Activated B cell treated with CpG ODN at 0.5 μM for 24 hours (primary cell): ENCODE measurements around the gene ATP8A2. TPM values are rescaled to one million over a fixed set of nuclear protein-coding genes. Genes with fewer than 3 reads are reported as not detected.

ENCODE experiments used
- ATAC-seq: fragments of 200-7000 bp; cut with Tn5 transposase; one replicate; pipeline ENCODE4 v1.10.0; 2021; ENCODE audit warnings: low read depth, mild to moderate bottlenecking, moderate library complexity
- CTCF ChIA-PET: fragments of 350-600 bp; sonication (Branson Sonifier 250); formaldehyde crosslinking; loops from one replicate; lab custom pipeline; 2021; ENCODE audit warnings: antibody characterized with exemption; lab: Charles Lee
- POLR2A ChIA-PET: fragments of 350-600 bp; sonication (Branson Sonifier 250); formaldehyde crosslinking; loops from one replicate; lab custom pipeline; 2021; ENCODE audit warnings: antibody characterized with exemption; lab: Charles Lee
- DNase-seq: peaks from one replicate; pipeline ENCODE4 v3.0.0; 2022
- H3K27ac Mint-ChIP-seq: one replicate; pipeline ENCODE4 v1.8.0; 2020; ENCODE audit warnings: mixed read lengths
- H3K27me3 Mint-ChIP-seq: one replicate; pipeline ENCODE4 v1.8.0; 2021; ENCODE audit warnings: mixed read lengths
- H3K36me3 Mint-ChIP-seq: one replicate; pipeline ENCODE4 v1.8.0; 2021; ENCODE audit warnings: low read depth, mixed read lengths
- H3K4me1 Mint-ChIP-seq: one replicate; pipeline ENCODE4 v1.8.0; 2021; ENCODE audit warnings: mixed read lengths
- H3K4me3 Mint-ChIP-seq: one replicate; pipeline ENCODE4 v1.8.0; 2020; ENCODE audit warnings: mild to moderate bottlenecking, mixed read lengths
- H3K9me3 Mint-ChIP-seq: one replicate; pipeline ENCODE4 v1.8.0; 2020; ENCODE audit warnings: mixed read lengths
- intact Hi-C: fragments of 100-400 bp; cut with micrococcal nuclease; formaldehyde crosslinking; loops from one replicate; pipeline ENCODE4 v1.15.1; 2024
- total RNA-seq: library from RNA; stranded (reverse); gene quantifications from 2 replicates; pipeline ENCODE4 v1.2.3, GENCODE V29; 2022
- TF ChIP-seq, protein P1 (sequence below): fragments of 200-600 bp; IDR thresholded peaks from one replicate; pipeline ENCODE4 v1.8.0; 2022; ENCODE audit warnings: antibody characterized with exemption, mild to moderate bottlenecking

The ATP8A2 gene
- total RNA-seq, 1 donor from 2014 or later = not detected

DNA sequence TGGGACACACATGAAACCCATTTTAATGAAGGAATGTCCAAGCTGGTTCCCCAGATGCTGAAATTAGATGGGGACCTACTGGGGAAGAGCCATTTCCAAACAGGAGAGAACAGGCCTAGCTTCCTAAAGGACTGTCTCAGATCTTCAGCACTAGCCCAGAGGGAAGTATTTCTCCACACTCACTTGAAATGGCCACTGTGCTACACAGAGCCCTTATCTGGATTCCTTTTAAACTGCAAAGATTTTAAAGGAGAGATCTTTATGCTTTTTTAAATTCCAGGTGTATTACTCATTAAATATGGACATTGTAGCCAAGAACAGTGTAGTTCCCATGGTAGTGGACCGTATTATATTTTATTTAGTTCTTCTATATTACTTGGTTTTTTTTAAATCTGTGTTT is 424.7 kb downstream of the ATP8A2 start:
- intact Hi-C loops = no loop called here
- DNase-seq = no peak
- Mint-ChIP-seq H3K9me3 (peaks cover 2% of the 10 kb centered on the region), H3K27me3 (no peaks in the 10 kb centered on the region), H3K4me1 (no peaks in the 10 kb centered on the region), H3K27ac (no peak overlapping the region), H3K36me3 (no peaks in the 10 kb centered on the region), H3K4me3 (no peak overlapping the region)
- no peak for ATAC-seq
- TF ChIP-seq, protein P1, sequence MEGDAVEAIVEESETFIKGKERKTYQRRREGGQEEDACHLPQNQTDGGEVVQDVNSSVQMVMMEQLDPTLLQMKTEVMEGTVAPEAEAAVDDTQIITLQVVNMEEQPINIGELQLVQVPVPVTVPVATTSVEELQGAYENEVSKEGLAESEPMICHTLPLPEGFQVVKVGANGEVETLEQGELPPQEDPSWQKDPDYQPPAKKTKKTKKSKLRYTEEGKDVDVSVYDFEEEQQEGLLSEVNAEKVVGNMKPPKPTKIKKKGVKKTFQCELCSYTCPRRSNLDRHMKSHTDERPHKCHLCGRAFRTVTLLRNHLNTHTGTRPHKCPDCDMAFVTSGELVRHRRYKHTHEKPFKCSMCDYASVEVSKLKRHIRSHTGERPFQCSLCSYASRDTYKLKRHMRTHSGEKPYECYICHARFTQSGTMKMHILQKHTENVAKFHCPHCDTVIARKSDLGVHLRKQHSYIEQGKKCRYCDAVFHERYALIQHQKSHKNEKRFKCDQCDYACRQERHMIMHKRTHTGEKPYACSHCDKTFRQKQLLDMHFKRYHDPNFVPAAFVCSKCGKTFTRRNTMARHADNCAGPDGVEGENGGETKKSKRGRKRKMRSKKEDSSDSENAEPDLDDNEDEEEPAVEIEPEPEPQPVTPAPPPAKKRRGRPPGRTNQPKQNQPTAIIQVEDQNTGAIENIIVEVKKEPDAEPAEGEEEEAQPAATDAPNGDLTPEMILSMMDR = no peak
- ChIA-PET CTCF (no interaction called here), POLR2A (no interaction called here)

DNA sequence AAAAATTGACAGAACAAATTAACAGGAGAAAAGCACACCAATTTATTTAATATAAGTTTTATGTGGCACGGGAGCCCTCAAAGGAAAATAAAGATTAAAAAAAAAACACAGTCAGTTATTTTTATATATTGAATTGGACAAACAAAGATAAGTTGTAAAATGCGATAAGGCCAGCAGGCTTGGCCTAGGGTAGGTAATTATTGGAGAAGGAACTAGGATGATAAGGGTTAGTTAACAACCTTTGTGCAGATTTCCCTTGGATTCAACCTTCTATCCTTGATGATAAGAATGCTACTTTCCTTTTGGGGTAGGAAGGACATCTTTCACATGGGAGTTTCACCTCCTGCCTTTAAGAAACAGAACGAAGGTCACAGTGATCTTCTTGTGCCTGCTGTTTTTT is 427.2 kb downstream of the ATP8A2 start:
- H3K36me3 Mint-ChIP-seq = no peaks in the 10 kb centered on the region
- H3K4me3 Mint-ChIP-seq = no peak overlapping the region
- peaks cover 2% of the 10 kb centered on the region for H3K9me3 Mint-ChIP-seq
- CTCF ChIA-PET = no interaction called here
- H3K27ac Mint-ChIP-seq = no peak overlapping the region
- no peak for DNase-seq
- TF ChIP-seq, protein P1 = no peak
- POLR2A ChIA-PET = no interaction called here
- intact Hi-C loops = no loop called here
- no peaks in the 10 kb centered on the region for H3K27me3 Mint-ChIP-seq
- H3K4me1 Mint-ChIP-seq = no peaks in the 10 kb centered on the region
- no peak for ATAC-seq

DNA sequence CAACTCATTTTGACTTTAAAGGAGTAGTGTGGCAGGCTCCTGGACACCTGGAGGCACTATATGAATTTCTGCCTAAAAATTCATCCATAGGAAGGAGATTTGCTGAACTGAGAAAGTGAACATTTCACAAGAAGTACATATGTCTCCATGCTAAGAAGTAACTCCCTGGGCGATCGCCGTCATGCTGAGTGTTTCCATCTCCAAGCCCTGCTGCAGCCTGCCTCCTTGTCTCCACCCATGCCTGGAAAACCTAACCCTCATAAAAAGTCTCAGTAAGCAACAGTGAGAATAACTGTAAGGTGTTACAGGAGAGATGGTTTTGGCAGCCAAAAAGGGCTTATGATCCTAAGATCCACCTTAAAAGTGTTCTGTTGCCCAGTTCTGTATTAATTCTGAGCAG is 428.7 kb downstream of the ATP8A2 start:
- no peak for DNase-seq
- POLR2A ChIA-PET = no interaction called here
- Mint-ChIP-seq H3K27ac (no peak overlapping the region), H3K9me3 (no peaks in the 10 kb centered on the region), H3K4me1 (no peaks in the 10 kb centered on the region), H3K27me3 (no peaks in the 10 kb centered on the region), H3K4me3 (no peak overlapping the region), H3K36me3 (no peaks in the 10 kb centered on the region)
- CTCF ChIA-PET = no interaction called here
- intact Hi-C loops = no loop called here
- TF ChIP-seq, protein P1 = no peak
- ATAC-seq = no peak

DNA sequence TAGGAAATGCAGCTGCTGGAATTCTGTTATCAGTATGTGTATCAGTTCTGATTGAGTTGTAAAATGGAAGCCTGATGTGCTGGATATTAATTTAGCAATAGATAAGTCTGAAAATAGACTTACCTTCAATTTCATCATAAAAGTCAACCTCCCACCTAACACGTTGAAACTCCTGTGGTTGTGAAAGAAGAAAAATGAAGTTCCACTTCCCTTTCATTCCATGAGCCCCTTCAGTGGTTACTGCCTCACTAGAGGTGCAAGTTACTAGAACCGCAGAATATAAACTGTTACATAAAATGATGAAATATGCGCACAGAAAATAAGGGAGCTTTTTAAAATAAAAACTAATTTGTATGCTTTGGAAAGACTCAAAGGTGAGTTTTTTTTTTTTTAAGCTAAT is 430.8 kb downstream of the ATP8A2 start:
- DNase-seq (no peak), ATAC-seq (no peak)
- intact Hi-C loops = no loop called here
- H3K9me3 Mint-ChIP-seq = no peaks in the 10 kb centered on the region
- POLR2A ChIA-PET = no interaction called here
- TF ChIP-seq, protein P1 = no peak
- H3K27me3 Mint-ChIP-seq = no peaks in the 10 kb centered on the region
- CTCF ChIA-PET = no interaction called here
- no peaks in the 10 kb centered on the region for H3K36me3 Mint-ChIP-seq
- no peak overlapping the region for H3K27ac Mint-ChIP-seq
- no peak overlapping the region for H3K4me3 Mint-ChIP-seq
- H3K4me1 Mint-ChIP-seq = no peaks in the 10 kb centered on the region

DNA sequence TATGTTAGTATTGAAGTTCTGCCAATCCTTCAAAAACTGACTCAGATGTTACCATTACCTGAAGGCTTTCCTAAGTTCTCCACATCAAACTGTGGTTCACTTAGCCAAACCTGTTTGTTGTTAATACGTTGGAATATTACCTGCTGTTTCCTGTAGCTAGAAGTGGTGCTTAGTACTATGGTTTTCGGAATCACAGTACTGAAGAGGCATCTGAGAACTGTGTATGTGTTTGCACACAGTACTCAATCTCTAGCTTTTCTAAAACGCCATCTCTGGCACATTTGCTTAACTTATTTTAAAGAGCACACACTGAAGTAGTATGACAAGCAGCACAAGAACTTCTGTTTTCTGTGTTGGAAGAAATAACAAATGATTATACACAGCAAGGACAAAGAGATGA is 431.9 kb downstream of the ATP8A2 start:
- TF ChIP-seq, protein P1 = no peak
- POLR2A ChIA-PET = no interaction called here
- ATAC-seq (no peak), DNase-seq (no peak)
- no peaks in the 10 kb centered on the region for H3K27me3 Mint-ChIP-seq
- no peaks in the 10 kb centered on the region for H3K9me3 Mint-ChIP-seq
- H3K36me3 Mint-ChIP-seq = no peaks in the 10 kb centered on the region
- no peak overlapping the region for H3K27ac Mint-ChIP-seq
- intact Hi-C loops = no loop called here
- H3K4me3 Mint-ChIP-seq = no peak overlapping the region
- CTCF ChIA-PET = no interaction called here
- no peaks in the 10 kb centered on the region for H3K4me1 Mint-ChIP-seq
